GM23338 (cell line): ENCODE data around the gene ZNF775. TPM values are rescaled to one million over a fixed set of nuclear protein-coding genes. Genes with fewer than 3 reads are reported as not detected.

Experiments
- ATAC-seq: fragments of 200-7000 bp; cut with Tn5 transposase; 3 replicates; pipeline ENCODE4 v1.9.1; 2020
- DNase-seq: peaks from one replicate; pipeline ENCODE4 v3.0.0-alpha.2; 2015; ENCODE audit warnings: low spot score
- H2AFZ ChIP-seq: fragments of 200-600 bp; sonication (generic); 2 replicates; pipeline ENCODE4 v1.8.0; 2016; ENCODE audit warnings: antibody characterized with exemption, mild to moderate bottlenecking, moderate library complexity
- H3F3A ChIP-seq: fragments of 200-600 bp; sonication (generic); replicated peaks from 2 replicates; pipeline ENCODE4 v1.8.0; 2017; ENCODE audit warnings: antibody characterized with exemption, mixed run types, low read depth
- H3K27ac ChIP-seq: fragments of 200-600 bp; sonication (generic); 2 replicates; pipeline ENCODE4 v1.6.1; 2016; ENCODE audit warnings: low read depth
- H3K27me3 ChIP-seq: fragments of 200-600 bp; sonication (generic); 2 replicates; pipeline ENCODE4 v1.8.0; 2016; ENCODE audit warnings: mild to moderate bottlenecking, mixed run types, moderate library complexity; ENCODE audit not compliant: insufficient read depth
- H3K36me3 ChIP-seq: fragments of 200-600 bp; sonication (generic); 2 replicates; pipeline ENCODE4 v1.8.0; 2016; ENCODE audit warnings: mild to moderate bottlenecking; ENCODE audit not compliant: insufficient read depth
- H3K4me1 ChIP-seq: fragments of 200-600 bp; sonication (generic); 2 replicates; pipeline ENCODE4 v1.8.0; 2016; ENCODE audit warnings: mild to moderate bottlenecking, moderate library complexity; ENCODE audit not compliant: insufficient read depth
- H3K4me2 ChIP-seq: fragments of 200-600 bp; sonication (generic); 2 replicates; pipeline ENCODE4 v1.7.1; 2017; ENCODE audit warnings: mixed run types
- H3K4me3 ChIP-seq: fragments of 200-600 bp; sonication (generic); 2 replicates; pipeline ENCODE4 v1.6.1; 2016; ENCODE audit warnings: mixed run types
- H3K79me2 ChIP-seq: fragments of 200-600 bp; sonication (generic); replicated peaks from 2 replicates; pipeline ENCODE4 v1.8.0; 2017; ENCODE audit warnings: mild to moderate bottlenecking; ENCODE audit not compliant: insufficient read depth
- H3K9me2 ChIP-seq: fragments of 200-600 bp; sonication (generic); 2 replicates; pipeline ENCODE4 v1.8.0; 2017; ENCODE audit not compliant: insufficient read depth
- H4K20me1 ChIP-seq: fragments of 200-600 bp; sonication (generic); replicated peaks from 2 replicates; pipeline ENCODE4 v1.8.0; 2017; ENCODE audit warnings: mild to moderate bottlenecking; ENCODE audit not compliant: insufficient read depth
- H3K27ac Mint-ChIP-seq: 2 replicates; pipeline ENCODE4 v1.8.0; 2020; ENCODE audit warnings: inconsistent platforms, mild to moderate bottlenecking, moderate library complexity, mixed read lengths
- H3K27me3 Mint-ChIP-seq: 3 replicates; pipeline ENCODE4 v1.8.0; 2022; ENCODE audit warnings: low read depth, mild to moderate bottlenecking, moderate library complexity, mixed read lengths, inconsistent platforms; ENCODE audit not compliant: insufficient read depth, poor library complexity
- H3K36me3 Mint-ChIP-seq: 3 replicates; pipeline ENCODE4 v1.8.0; 2021; ENCODE audit warnings: low read depth, mild to moderate bottlenecking, inconsistent platforms, moderate library complexity, mixed read lengths
- H3K4me1 Mint-ChIP-seq: 3 replicates; pipeline ENCODE4 v1.8.0; 2020; ENCODE audit warnings: mild to moderate bottlenecking, inconsistent platforms, mixed read lengths
- H3K4me3 Mint-ChIP-seq: 3 replicates; pipeline ENCODE4 v1.8.0; 2021; ENCODE audit warnings: moderate library complexity, mild to moderate bottlenecking, inconsistent platforms, mixed read lengths
- H3K9me3 Mint-ChIP-seq: 3 replicates; pipeline ENCODE4 v1.8.0; 2020; ENCODE audit warnings: moderate library complexity, mild to moderate bottlenecking, inconsistent platforms, mixed read lengths
- CREB1 ChIP-seq: fragments of 250-450 bp; sonication (Bioruptor Pico); IDR thresholded peaks from 2 replicates; pipeline ENCODE4 v1.5.0; 2020; ENCODE audit warnings: low read depth, mild to moderate bottlenecking, moderate library complexity
- EZH2phosphoT487 ChIP-seq: fragments of 200-600 bp; sonication (generic); IDR thresholded peaks from one replicate; pipeline ENCODE4 v1.8.1; 2018; ENCODE audit warnings: antibody characterized with exemption; ENCODE audit not compliant: unreplicated experiment
- POLR2AphosphoS5 ChIP-seq: IDR thresholded peaks from 2 replicates; pipeline ENCODE4 v1.6.1; 2016; ENCODE audit warnings: antibody characterized with exemption, low read depth
- ZNF462 ChIP-seq: fragments of 250-450 bp; sonication (Bioruptor Pico); IDR thresholded peaks from 2 replicates; pipeline ENCODE4 v1.5.0; 2020; ENCODE audit warnings: mild to moderate bottlenecking, moderate library complexity
- polyA plus RNA-seq: library from polyadenylated mRNA; unstranded; fragments of >200 nt; fragmentation: Nextera tagmentation; extraction: Ambion mirVana; gene quantifications from 2 replicates; pipeline ENCODE4 v1.2.1, GENCODE V29; 2016
- total RNA-seq: library from RNA; depleted of rRNA; stranded (reverse); fragments of >200 nt; shearing (Covaris generic); gene quantifications from 2 replicates; pipeline ENCODE4 v1.2.3, GENCODE V29; 2014
- TF ChIP-seq, protein P1 (sequence below): IDR thresholded peaks from 2 replicates; pipeline ENCODE4 v1.6.1; 2016; ENCODE audit warnings: antibody characterized with exemption

The ZNF775 gene
- total and polyA plus RNA-seq, 2 experiments from 2014 or later, result 4.5 to 38.2 TPM

GRCh38 chr7:150377635-150378034 is 1.5 kb upstream of the ZNF775 start (continued):
- no peak for TF ChIP-seq ZNF462

DNA sequence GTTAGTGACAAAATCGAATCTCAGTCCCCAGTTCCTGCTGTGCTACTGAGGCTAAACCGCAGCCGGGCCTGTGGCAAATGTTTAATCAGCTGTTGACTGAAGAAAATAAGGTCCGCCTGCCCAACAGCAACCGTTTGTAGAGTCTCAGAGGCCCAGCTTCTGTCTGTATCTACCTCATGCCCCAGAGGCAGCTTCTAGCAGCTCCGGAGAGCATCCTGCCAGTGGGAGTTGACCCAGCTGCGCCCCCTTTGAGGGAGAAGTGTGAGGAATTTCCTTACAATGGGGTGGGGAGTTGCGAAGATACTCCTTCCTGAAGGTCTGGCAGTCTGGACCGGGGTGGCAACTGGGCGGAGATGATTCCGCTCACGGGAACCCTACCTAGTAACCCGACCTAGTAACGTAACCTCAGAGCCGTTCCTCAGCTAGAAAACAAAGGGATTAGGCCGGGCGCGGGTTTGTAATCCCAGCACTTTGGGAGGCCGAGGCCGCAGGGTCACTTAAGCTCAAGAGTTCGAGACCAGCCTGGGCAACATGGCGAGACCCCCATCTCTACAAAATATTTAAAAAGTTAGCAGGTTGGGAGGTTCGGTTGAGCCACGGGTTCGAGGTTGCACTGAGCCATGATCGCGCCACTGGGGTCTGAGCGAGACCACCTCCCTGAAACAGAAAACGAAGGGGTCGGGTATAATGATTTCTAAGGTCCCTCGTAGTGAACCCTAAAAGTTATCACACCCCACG is 846 bp upstream of the ZNF775 start:
- Histone ChIP-seq H3F3A (peaks cover 46% of the 10 kb centered on the region), H3K27me3 (no peaks in the 10 kb centered on the region), H3K4me1 (peaks cover 65% of the 10 kb centered on the region), H3K27ac (peak overlapping the region; percentile 97), H3K36me3 (no peaks in the 10 kb centered on the region), H4K20me1 (no peaks in the 10 kb centered on the region; the same call in none of the 2 replicates), H3K9me2 (no peaks in the 10 kb centered on the region), H3K4me2 (peak overlapping the region; percentile 98), H3K79me2 (peaks cover 45% of the 10 kb centered on the region), H3K4me3 (peak overlapping the region; percentile 98), H2AFZ (no peak overlapping the region)
- Mint-ChIP-seq H3K36me3 (peaks cover 28% of the 10 kb centered on the region), H3K4me1 (peaks cover 80% of the 10 kb centered on the region), H3K9me3 (no peaks in the 10 kb centered on the region), H3K4me3 (peak overlapping the region; percentile 72), H3K27ac (peak overlapping the region; percentile 94), H3K27me3 (peaks cover 30% of the 10 kb centered on the region)
- ATAC-seq (peak; percentile 56), DNase-seq (peak; percentile 97)
- TF ChIP-seq POLR2AphosphoS5 (peak; percentile 75), CREB1 (CRISPR knock-in tag) (no peak), ZNF462 (peak; percentile 88), EZH2phosphoT487 (no peak)
- TF ChIP-seq, protein P1, sequence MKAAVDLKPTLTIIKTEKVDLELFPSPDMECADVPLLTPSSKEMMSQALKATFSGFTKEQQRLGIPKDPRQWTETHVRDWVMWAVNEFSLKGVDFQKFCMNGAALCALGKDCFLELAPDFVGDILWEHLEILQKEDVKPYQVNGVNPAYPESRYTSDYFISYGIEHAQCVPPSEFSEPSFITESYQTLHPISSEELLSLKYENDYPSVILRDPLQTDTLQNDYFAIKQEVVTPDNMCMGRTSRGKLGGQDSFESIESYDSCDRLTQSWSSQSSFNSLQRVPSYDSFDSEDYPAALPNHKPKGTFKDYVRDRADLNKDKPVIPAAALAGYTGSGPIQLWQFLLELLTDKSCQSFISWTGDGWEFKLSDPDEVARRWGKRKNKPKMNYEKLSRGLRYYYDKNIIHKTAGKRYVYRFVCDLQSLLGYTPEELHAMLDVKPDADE, result peak; percentile 40; the same call in 1 of the 2 replicates
